Iris pigment epithelial cell (primary cell): ENCODE data around the gene ATXN7L1.

Experiments used
- DNase-seq: peaks from one replicate; pipeline ENCODE4 v3.0.0-alpha.2; 2011; ENCODE audit warnings: low read depth

ATXN7L1 gene

DNA sequence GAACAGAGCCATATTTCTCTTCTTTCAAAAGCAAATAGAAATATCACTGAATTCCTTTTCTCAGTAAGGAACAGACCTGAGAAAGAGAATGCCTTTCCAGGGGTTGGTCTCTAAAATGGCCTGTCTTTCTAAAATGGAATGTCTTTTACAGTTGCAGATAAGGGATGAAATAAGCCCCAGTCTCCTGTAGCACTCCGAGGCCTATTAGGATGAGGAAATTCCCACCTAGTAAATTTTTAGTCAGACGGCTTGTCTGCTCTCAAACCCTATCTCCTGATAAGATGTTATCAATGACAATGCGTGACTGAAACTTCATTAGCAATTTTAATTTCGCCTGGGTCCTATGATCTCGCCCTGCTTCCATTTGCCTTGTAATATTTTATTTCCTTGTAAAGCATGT, 292.2 kb downstream of the ATXN7L1 start:
- DNase-seq = no peak

GRCh38 chr7:105583061-105583460, 293.3 kb downstream of the ATXN7L1 start:
- no peak for DNase-seq

- DNase-seq = peak; percentile 52
Measured at GRCh38 chr7:105581066-105581811, 295.2 kb downstream of the ATXN7L1 start, which contains the start of gene EFCAB10. EFCAB10 (minus strand) TSS chr7:105581493; CDS start chr7:105581463, 30 bp downstream.

GRCh38 chr7:105580022-105580740, 296.2 kb downstream of the ATXN7L1 start:
- no peak for DNase-seq

- no peak for DNase-seq
Measured at GRCh38 chr7:105578496-105578895, 297.9 kb downstream of the ATXN7L1 start.

- no peak for DNase-seq
Measured at GRCh38 chr7:105577251-105577650, 299.1 kb downstream of the ATXN7L1 start.

DNA sequence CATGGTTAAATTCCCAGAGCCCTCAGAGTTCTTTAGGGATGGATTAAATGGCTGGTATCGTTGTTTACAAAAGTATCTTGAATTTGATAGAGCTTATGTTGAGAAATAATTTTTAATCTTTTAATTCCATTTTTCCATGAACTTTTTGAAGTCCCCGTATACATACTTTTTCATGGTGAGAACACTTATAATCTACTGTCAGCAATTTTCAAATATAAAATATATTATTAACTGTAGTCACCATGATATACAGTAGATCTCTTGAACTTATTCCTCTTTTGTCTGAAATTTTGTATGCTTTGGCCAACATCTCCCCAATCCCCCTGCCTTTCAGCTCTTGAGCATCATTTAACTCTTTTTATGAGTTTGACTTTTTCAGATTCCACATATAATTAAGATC, 304.5 kb downstream of the ATXN7L1 start:
- DNase-seq = no peak

DNA sequence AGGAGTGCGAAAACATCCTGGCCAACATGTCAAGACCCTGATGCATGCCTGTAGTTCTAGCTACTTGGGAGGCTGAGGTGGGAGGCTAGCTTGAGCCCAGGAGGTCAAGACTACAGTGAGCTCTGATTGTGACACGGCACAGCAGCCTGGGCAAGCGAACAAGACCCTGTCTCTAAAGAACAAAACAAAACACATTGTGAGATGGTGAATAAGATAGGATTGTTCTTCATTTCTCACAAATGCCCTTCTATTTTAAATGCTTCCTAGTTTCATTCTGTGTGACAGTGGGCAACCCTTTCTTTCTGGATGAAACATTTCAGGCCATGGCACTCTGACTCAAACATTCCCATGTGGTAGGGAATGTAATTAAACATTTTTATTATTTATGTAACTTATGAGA, 308.6 kb downstream of the ATXN7L1 start:
- no peak for DNase-seq

DNA sequence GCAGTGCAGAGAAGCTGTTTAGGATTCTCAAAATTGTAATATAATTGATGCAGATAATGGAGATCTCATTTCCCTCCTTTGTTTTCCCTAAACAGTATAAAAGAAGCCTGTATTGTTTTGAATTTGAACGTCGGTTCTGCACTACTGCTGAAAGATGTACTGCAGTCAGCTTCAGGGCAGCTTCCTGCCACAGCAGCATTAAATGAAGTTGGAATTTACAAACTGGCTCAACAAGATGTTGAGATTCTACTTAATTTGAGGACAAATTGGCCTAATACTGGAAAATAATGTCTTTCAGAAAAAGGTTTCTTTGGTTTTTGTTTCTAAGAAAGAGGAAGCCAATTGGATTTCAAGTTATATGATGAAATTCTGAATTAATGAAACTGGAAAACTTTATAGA, 309.4 kb downstream of the ATXN7L1 start:
- DNase-seq = no peak

DNA sequence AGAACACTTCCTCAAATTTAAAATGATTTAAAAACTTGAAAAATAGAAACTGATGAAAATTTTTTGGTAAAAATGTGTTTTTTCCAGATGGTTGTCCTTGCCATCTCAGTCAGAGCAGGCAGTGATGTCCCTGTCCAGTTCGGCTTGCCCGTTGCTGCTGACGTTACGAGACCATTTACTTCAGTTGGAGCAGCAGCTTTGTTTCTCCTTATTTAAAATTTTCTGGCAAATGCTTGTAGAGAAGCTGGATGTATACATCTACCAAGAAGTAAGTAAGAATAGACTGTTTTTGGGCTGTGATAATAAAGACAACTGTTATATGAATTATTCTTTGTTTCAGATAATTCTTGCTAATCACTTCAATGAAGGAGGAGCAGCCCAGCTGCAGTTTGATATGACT, 311.2 kb downstream of the ATXN7L1 start:
- DNase-seq = no peak

- DNase-seq = no peak
Measured at GRCh38 chr7:105559926-105560325, 316.5 kb downstream of the ATXN7L1 start.
